Left hindlimb (tissue), 1 donor: ENCODE results near the gene PPIF.
"Not testable (repeated sequence)": the region's sequence is repeated elsewhere in the genome, so short reads cannot be mapped to it uniquely, and the experiment has no call there.

ENCODE experiments used
- DNase-seq: peaks from one replicate; pipeline ENCODE4 v3.0.0-alpha.2; 2018

PPIF gene

DNA sequence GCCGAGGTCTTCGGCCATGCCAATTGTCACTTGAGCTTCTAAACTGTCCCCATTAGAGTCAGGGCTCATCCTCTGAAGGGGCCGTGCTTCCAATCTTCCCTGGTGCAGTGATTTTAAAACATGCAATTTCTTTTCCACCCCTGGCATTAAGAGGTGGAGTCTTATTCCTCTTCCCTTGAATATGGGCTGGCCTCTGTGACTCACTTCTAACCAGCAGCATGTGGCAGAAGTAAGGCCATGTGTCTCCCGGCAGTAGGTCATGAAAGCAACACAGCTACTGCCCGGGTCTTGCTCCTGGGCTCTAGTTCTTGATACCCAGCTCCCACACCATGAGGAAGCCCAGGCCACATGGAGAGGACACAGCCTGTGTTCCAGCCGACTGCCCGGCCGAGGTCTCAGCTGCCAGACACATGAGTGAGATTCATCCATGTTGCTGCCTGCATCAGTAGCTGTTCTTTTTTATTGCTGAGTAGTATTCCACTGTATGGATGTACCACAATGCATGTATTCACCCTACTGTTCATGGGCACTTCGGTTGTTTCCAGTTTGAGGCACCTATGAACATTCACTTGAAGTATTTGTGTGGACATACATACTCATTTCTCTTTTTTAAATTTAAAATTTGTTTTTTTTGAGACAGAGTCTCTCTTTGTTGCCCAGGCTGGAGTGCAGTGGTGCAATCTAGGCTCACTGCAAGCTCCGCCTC, 14.5 kb upstream of the PPIF start:
- not testable (repeated sequence) for DNase-seq

- no peak for DNase-seq
Measured at GRCh38 chr10:79333513-79333912, 13.8 kb upstream of the PPIF start.

- no peak for DNase-seq
Measured at GRCh38 chr10:79334573-79334972, 12.7 kb upstream of the PPIF start.

- peak; percentile 25 for DNase-seq
Measured at GRCh38 chr10:79335094-79335469, 12.2 kb upstream of the PPIF start.

DNA sequence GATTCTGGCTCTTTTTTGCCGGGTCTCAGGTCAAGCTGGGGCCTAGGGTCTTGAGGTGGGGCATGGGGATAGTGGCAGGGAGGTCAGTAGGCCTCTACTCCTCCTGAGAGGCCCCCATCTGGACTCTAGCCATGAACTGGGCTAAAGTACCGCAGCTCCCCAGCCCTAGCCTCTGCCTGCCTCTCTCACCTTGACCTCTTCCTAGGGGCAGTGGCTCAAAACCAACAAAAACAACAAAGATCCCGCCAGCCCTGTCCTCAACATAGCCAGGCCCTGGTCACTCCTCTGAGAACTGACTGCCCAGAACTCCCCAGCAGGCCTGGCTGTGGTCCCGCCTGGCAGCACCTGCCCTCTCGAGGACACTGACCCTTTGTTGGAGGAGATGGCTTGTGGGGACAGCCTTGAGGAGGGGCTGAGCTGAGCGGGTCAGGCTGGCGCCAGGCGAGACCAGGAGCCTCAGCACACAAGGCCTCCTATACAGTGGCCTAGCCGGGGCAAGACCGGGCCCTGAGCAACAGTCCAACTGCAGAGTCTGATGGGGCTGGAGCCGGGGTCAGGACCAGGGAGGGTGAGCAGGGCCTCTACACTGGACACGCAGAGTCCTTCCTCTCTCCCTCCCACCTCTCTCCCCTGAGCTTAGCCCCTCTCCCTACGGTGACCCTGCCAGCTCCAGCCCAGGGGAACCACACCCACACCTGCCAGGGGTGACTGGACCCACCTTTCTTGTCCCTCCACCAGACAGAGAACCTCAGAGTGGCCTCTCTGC, 11.6 kb upstream of the PPIF start:
- peak; percentile 62 for DNase-seq

DNA sequence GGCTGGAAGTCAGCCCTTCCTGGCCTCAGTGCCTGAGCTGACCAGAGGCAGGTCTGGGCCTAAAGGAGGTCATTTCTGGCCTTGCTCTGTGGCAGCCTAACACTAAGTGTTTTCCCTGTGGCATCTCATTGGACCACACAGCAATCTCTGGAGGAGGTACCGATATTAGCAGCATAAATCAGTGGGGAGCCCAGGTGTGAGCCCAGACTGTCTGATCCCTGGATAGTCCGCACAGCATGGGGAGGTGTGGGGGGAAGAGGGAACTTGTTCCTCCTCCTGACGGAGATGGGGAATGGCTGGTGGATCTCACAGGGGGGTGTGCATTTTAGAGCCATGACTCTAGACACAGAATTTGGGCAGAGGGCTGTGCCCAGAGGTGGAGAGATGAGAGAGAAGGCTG, 11.0 kb upstream of the PPIF start:
- peak; percentile 19 for DNase-seq

DNA sequence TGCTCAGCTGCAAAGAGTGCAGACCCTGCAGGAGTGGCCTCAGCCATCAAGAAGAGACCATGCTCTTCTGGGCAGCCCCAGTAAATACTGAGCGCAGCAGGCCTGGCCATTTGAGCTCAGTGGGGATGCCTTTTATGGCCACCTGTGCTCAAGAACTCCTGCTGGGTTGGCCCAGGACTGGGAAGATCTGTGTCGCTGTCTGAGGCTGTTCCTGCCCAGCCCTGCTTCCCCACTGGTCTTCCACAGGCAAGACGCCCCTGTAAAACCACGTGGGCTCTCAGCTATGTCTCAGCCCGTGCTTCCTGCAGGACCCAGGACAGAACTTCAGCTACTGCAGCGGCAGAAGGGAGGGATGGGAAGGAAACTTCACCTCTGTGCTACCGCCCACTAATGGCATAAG, 10.5 kb upstream of the PPIF start:
- peak; percentile 15 for DNase-seq

GRCh38 chr10:79337783-79338469, 9.3 kb upstream of the PPIF start:
- DNase-seq: not testable (repeated sequence)

GRCh38 chr10:79339266-79339665, 8.0 kb upstream of the PPIF start:
- no peak for DNase-seq

DNA sequence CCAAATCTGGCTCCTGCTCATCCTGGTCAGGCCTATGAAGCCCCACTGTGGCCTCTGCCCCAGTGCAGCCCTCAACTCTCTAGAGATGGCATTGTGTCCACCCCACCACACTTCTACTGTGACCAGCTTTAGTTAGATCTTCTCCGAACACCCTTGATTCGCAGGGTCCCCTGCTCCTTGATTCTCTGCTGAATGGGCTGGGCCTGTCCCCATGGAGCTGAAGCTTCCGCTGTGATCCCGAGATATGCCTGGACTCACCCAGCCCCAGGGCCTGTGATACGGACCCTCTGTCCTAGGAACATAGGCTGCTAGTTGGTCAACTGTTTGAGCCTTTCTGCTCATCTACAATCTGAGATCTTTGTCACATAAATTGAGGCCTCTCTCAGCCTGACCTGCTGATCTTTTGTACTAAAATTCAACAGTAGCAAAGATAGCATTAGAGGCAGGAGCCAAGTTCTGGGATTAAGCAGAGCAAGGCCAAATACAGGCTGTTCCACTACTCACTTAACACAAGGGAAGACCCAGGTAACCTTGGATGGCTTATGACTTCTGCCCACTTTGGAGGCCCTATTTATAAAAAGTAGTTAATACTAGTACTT, 6.5 kb upstream of the PPIF start:
- DNase-seq: no peak

DNA sequence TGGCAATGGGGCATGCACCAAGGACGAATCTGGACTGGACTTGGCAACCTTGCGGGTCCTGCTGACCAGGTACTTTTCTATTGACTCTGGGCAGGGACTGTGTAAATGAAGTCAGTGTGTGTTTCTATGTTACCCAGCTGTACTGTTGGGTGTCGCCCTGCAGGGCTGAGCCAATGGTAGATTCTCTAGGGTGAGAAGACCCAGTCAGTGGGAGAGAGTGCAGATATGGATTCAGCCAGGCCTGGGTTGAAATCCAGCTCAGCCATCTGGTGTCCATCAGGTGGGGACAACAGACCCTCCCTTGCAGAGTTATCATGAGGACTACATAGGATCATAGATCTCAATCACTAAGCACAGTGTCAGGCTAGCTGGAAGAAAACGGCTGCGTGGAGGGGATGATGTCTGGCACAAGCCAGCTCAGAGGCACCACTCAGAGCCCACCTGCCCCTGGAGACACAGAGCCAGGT, 4.9 kb upstream of the PPIF start:
- no peak for DNase-seq

GRCh38 chr10:79342811-79343561, 4.3 kb upstream of the PPIF start:
- no peak for DNase-seq

DNA sequence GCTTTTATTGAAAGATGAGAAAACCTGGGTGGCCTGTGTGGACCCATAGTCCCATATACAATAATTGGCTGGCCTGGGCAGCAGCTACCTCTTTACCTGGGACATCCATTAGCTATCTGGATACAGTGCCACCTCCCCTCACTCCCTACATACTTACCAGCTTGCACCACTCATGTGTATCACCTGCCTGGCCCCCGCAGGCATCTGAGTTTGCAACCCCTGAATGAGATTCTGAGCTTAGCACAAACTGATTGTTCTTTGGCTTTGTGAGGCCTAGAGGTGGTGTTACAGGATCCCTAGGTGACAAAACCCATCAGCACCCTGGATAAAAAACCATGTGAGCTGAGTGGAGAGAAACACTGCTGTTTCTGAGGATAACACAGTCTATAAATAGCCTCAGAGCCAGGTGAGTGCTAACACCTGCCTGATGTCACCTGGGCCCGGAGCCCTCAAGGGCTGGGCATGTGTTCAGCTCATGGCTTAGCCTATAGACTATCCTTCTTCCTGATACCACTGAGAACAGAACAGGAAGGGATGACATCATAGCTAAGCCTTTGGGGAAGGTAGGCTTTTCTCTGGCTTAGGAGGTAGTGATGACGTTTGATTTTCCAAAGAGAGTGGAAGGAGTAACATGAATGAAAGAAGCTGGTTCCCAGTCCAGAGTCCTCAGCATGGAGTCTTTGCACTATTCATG, 2.6 kb upstream of the PPIF start:
- no peak for DNase-seq

GRCh38 chr10:79345241-79346011, 1.8 kb upstream of the PPIF start:
- DNase-seq: no peak

GRCh38 chr10:79346012-79346340, 1.3 kb upstream of the PPIF start:
- DNase-seq: no peak

- no peak for DNase-seq
Measured at GRCh38 chr10:79346388-79347225, 662 bp upstream of the PPIF start.

GRCh38 chr10:79347894-79348639, 798 bp downstream of the PPIF start:
- DNase-seq: peak; percentile 69

DNA sequence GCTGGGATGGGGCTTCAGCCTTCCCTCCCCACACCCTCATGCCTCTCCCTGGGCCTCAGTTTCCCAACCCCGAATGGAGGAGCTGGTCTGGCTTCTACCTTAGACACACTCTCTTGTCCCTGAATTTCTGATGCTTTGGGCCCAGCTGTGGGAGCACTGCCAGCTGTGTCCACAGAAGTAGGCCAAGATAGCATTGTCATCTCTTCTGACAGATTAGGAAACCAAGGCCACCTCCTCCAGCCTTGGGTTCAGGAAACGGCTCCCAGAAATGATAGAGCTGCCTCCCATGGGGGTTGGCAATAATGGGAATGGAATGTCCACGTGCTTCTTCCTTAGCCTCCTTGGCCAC, 1.3 kb downstream of the PPIF start:
- no peak for DNase-seq

GRCh38 chr10:79349072-79349491, 1.8 kb downstream of the PPIF start:
- DNase-seq: no peak
